ENCODE results near the gene OTUB2.

The OTUB2 gene

DNA sequence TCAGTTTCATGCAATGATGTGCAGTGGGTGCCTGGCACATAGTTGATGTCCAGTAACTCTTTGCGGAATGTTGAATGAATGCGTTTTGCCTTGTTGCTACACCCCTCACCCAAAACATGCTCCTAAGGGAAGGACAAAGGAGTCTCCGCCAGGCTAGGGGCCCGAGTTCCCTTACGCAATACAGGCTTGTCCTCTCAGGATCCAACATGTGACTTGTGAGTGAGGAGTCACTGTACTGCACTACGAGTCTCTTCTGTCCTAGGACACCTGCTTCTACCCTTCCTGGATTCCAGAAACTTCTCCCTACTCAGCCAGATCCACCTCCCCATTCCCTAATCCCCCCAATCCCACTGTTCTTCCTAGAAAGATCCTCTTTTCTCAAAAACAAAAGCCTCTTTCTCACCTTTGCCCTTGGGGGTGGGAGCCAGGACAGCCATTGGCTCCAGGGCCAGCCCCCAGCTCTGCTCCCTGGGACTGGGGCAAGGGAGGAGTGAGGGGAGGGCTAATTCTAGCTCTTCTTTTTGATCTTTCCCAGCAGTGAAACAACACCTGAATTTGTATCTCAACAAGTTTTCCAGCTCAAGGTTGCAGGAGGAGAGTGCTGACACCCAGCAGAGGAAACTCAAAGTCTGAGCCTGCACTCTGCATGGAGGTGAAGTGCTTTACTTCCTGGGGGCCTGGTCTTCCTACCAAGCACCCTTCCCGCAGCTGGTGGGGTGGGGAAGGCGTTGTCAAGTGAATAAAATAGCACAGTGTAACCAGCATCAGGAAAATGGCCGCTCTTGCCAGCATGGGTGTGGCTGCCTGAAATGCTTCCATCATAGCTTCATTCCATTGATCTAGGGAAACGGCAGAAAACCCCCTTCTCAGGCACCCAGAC is 3.4 kb upstream of the OTUB2 start:
- DNase-seq: no peak

DNA sequence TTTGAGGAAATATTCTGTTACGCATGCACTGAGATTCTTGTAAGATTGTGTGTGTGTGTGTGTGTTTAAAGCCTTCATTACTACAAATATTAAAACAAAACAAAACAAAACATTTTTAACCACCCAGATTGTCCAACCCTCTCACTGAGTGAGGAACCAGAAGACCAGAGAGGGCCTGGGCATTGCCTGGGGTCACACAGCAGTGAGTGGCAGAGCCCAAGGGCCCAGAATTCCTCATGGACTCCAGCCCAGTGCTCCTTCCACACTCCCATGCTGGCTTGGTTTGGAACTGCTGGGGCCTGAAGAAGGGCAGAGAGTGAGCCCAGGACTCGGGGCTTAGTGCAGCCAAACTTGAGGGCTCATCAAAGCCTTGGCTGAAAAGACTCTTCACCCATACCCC is 1.6 kb upstream of the OTUB2 start:
- no peak for DNase-seq

DNA sequence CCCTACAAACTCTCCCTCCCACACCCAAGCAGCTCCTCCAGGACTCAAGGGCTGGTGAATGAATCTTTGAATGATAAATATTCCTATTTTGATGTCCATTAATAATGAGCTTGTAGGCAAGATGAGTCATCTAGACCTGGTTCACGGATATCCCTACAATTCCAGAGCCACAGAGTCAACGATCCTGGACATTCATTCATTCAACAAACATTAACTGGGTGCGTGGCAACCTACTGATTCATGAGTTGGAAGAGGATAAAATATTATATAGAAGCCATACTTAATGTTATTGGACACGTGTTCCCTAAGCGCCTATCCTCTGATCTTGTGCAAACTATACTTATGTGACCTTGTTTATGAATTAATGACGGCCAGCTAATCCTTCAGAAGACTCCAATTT is 420 bp upstream of the OTUB2 start:
- no peak for DNase-seq

DNA sequence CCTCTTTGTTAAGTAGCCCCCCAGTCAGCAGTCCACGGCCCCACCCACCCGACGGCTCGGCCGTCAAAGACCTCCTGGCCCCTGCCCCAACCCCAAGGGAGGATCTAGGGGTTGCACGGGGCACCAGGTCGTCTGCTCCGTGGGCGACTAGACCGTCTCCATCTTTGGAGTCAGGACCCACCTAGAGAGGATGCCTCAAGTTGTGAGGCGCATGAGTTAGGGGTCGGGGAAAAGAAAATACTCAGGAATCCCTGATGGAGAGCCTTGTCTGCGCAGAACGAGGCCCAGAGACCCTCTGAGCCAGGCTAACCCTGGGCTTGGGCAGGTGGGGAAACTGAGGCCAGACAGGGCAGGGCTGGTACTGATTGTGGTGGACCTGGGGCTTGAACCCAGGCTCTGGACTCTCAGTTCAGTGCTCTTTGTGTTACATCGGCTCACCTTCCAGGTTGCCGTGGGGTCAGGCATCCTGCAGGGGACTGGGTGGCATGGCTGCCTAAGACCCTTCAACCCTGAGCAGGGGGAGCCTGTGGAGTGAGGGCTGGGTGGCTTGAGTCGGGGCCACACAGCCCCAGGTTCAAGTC is 839 bp downstream of the OTUB2 start:
- DNase-seq: no peak

DNA sequence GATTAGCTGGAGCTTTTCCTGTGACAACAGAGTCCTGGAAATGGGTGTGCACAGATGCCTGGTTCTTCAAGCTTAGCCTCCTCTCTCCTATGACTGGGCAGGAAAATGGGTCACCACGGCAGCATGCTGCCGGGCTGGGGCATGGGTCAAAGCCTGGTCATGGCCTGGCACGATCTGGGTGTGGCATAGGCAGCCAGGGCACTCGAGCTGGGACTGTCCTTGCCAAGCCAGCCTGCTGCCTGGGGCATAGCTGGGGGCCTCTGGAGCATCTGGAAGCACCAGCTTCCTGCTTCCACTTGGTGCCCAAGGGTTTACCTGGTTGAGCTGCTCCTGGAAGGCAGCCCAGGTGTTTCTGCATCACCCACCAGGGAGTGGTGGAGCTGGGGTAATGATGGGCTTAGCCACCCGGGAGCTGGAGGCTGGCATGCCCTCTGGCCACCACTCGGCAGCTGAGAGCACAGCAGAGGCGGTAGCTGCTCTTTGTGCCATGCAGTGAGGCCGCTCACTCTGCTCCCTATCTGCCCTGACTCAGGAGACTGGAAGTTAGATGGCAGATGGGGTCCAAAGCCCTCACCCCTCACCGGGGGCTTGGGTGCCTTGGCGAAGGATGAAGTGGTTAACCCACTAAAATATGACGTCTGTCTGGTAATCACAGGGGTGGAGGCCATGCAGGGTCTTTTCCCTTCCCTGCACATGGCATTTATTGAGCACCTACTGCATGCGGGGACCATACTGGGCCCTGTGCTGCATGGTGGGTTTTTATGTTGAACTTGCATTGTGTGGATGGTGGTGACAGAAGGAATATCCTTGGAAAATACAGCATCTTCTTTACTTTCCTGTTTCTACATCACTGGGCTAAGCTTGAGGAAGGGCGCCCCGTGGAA is 1.7 kb downstream of the OTUB2 start:
- no peak for DNase-seq

DNA sequence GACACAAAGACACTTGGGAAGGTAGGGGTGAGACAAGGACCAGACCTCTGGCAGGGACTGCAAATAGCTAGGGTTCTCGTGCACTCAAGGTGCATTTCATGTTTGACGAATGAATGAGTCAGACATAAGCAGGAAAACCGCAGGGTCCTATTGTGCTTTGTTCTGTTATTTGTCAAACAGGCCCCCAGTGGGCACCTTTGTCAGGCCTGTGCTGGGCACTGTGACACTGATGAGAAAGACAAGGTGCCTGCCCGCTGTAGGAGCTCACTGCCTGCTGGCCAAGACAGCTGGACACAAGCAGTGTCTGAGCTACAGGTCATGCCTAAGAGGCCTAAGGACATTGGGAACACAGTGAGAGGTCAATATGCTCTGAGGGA is 2.3 kb downstream of the OTUB2 start:
- no peak for DNase-seq

DNA sequence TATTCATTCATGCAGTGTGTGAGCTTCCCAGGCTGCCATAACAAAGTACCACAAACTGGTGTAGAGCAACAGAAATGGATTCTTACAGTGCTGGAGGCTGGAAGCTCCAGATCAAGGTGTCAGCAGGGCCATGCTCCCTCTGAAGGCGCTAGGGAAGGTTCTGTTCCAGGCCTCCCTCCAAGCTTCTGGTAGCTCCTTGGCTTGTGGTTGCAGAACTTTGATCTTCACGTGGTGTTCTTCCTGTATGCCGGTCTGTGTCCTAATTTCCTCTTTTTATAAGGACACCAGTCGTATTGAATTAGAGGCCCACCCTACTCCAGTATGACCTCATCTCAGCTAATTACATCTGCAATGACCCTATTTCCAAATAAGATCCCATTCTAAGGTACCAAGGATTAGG is 3.1 kb downstream of the OTUB2 start:
- no peak for DNase-seq

DNA sequence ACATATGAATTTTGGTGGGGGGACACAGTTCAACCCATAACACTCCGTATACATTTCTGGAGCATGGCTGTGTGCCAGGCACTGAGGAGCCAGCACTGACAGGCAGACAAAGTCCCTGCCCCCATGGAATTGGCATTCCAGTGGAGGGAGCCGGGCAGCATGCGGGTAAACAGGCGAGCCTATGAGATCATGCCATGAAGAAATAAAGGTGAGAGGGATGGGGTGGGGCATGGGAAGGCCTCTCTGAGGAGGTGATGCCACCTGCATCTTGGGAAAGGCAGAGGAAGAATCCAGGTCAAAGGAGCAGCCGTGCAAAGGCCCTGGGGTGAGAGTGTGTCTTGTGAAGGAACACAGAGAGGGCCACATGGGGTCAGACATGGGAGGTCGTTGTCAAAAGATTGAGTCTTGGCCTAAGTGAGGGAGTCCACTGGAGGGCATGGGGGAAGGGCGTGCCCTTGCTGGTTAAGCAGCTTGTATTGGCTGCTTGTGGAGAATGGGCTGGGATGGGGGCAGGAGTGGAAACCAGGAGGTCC is 3.6 kb downstream of the OTUB2 start:
- no peak for DNase-seq

DNA sequence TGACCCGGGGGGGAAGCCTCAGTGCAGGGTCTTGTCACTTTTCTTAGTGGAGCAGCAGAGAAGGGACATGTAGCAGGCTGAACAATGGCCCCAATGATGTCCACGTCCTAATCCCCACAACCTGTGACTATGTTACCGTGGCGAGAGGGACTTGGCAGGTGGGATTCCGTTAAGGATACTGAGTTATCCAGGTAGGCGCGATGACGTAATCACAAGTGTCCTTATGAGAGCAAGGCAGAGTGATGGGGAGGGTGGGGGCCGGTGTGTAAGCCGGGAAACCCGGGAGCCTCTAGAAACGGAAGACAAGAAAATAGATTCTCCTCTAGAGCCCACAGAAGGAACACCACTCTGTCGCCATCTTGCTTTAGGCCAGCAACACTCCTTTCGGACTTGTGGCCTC is 4.4 kb downstream of the OTUB2 start:
- DNase-seq: no peak

DNA sequence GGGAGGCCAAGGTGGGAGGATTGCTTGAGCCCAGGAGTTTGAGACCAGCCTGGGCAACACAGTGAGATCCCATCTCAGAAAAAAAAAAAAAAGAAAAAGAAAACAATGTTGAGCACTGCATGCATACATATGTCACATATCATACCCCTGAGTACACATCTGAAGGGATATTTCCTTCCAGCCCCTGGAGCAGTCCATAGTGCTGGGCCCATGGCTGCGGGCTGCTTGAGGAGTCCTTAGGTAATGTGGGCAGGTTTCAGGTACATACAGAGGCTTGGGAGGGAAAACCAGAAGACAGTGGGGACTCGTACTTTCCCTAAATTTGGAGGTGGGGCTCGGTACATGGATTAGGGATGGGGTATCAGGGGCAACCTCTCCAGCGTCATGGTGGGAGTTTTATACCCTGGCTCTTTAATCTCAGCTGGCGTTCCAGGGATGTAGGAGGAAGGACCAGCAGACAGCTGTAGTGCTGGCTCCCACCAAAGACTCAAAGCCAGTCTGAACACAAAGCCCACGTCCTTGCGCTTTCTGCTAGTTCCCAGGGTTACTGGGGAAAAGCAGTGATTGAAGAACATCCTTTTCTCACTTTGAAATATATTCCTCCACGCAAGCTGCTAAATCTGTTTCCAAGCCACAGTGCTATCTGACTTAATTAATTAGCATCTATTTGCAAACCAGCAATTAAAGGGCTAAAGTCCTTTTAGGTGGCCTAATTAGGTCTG is 5.2 kb downstream of the OTUB2 start:
- no peak for DNase-seq

DNA sequence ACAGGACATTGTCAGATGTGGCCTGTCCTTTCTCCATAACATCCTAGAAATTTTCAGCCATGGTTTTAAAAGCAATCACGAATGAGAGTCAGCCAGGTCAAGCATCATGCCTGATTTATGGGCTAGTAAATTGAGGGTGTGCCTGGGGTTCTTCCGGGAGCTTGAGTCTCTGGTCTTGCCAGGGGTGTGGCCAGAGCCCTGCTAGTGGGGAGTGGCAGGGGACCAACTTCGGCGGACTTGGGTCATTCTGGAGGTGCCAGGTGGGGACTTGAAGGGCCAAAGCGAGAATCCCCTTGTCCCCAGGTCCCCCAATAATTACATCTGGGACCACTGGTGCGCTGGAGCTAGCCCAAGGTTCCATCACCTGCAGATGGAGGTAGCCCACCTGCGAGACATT is 5.7 kb downstream of the OTUB2 start:
- no peak for DNase-seq

DNA sequence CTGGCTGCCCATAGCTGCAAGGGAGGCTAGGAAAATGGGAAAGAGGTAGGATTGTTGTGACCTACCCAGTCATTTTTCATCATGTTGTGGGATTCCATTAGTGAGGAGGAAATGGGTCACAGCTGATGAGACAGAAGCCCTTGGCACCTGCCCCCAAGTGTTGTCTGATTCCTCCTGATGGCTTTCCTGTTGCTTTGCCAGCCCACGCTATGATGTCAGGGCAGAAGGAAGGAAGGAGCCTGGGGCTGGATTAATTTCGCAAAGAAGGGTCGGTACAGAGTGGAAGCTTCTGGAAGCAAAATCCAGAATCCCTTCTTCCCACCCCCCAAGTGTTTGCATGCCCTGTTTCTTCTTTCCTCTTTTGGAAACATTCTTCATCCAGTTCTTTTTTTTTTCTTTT is 8.7 kb downstream of the OTUB2 start:
- DNase-seq: no peak

DNA sequence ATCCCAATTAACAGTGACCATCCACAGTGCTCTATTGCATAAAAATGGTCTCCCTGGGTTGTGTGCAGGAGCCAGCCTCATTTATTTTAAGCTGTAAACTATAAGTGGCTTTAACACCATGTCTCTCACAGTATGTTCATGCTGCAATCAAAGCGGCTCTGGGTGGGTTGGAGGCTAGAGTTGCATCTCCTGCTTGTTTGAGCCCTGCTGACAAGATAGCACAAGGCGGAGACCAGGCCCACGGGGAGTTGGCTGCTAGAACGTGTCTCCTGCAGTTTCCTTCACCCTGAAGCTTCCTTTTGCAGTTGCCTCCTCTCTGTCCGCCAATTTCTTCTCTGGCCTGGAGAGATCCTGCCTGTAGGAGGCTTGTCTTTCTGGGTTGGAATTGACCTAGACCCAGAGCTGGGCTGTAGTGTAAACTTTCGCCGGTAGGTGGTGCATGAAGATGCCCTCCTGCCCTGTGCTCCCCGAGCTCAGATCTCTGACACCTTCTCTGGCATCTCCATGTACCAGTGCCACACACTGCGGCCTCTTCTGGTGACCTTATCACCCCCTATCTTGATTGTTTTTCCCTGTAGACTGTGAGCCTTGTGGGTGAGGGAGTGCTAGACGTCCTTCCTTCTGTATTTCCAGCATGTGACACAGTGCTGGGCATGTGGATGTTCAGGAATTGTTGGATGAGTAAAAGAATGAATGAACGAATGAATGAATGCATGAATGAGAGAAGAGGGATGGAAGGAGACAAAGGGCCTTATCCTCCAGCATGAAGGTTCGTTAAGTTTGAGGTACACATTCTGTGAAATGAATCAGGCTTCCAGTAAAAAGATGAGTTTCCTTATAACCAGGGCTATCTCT is 10.4 kb downstream of the OTUB2 start:
- DNase-seq: peak; percentile 66 to 80

DNA sequence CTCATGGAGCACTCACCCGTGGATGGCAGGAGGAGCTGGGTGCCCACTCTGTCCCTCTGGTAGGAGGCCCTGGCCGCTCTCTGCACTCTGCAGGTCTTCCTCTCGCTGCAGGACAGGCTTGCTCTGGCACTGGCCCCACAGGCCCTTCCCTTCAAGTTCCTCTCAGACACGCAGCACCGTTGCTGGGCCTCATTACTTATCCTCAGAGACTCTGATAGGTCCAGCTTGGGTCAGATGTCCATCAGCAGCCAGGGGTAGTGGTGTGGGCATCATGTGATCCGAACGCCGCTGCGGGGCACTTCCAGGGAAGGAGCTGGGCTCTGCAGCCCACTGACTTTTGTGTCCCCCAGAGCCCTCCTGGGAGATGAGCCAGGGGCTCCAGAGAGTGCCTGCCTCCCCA is 11.8 kb downstream of the OTUB2 start:
- no peak for DNase-seq

DNA sequence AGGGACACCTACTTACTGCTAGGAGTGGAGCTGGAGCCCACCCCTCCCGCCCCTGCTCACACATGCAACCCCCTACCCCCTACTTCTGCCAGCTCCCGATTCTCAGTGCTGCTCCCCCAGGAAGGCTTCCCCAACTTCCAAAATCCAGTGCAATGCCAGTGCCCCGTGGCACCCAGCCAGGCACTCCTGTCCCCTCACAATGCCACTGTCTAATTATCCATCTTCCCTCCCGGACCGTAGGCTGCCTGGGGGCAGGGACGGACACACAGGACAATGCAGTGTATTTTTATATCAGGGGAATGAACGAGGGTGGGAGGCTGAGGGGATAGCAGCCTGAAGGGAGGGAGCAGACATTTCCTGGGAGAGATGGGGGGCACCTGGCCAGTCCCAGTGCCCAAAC is 12.4 kb downstream of the OTUB2 start:
- DNase-seq: no peak

DNA sequence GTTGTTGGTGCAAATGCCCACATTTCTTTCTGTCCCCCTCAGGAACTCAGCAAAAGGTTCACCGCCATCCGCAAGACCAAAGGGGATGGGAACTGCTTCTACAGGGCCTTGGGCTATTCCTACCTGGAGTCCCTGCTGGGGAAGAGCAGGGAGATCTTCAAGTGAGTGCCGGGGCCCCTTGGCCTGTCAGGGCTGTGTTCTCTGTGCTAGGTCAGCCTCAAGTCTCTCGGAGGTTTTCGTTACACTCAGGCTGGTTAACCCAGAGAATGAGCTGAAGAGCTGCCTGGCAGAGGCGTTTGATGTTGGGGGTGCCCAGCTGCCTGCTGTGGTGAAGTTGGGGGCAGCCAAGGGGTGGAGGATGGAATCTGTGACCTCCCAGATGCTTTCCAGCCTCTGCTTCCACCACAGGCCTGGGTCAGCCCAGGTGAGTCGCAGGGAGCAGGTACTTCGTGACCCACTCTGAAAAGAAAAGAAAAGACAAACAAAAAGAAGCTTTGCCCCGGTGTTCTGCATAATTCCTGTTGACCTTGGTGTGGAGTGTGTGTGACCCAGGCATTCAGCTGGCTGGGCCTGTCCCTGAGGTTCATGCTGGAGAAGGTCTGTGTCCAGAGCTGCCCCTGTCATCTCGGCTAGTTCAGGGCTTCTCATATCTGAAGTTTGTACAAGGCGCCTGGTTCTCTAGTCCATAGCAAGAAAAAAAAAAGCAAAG is 12.9 kb downstream of the OTUB2 start:
- DNase-seq: no peak

DNA sequence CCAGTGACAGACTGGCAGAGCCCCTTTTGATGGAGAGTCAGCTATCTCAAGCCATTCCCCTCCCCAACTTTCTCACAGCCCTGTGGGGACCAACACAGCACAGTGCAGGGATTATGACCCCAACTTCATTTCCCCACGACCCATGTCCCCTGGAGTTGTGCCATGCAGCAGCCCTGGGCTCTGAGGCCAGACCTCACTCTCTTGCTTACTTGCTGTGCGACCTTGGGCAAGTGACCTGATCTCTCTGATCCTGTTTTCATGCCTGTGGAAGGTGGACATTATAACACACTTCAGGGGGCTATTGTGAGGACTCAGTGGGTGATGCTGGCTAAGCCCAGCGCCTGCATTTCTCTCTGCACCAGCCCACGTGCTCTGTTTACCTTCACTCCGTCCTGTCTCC is 14.1 kb downstream of the OTUB2 start:
- DNase-seq: no peak

DNA sequence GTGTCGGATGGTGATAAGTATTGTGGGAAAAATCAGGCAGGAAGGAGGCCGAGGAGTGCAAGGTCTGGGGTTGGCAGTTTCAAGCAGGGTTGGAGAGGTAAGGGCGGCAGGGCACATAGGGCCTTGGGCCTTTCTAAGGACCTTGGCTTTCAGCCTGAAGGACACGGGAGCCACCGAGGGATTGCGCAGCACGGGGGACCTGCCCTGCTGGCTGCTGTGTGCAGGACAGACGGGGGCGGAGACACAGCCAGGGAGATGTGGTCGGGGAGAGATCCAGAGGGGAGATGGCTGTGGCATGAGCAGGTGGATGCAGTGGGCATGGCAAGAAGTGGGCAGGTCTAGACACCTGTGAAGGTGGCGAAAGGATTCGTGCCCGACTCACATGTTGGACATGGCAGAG is 14.7 kb downstream of the OTUB2 start:
- DNase-seq: no peak

DNA sequence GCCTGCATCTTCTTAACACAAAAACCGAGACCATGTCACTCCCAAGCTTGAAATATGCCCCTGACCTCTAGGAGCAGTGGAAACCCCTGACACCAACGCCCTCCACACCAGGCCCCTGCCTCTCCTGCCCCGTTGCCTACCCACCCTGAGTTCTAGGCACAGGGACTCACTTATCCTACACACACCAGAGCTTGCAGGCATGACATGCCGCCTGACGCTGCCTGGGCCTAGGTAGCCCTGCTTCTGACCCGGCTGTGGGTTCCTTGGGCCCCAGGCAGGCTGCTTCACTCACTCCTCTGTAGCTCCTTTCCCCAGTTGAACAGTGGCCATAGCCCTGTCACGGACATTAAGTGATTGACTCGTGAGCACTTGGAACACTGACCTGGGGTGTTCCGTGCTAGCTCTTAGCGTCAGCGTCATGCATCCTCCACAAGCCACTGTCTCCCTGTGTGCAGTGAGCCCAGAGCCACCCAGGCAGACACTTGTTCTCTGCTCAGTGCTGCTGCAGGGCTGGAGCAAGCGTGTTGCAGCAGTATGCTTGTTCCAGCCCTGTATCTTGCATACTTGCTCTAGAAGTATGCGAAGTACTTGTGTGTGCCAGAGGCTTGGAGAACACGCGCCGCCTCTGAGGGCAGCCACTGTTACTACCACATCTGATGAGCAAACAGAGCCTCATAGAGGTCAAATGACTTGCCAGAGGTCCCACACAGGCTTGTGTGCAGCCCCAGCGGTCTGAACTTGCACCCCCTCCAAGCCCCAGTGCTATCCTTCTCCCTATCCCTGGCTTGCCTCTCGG is 15.6 kb downstream of the OTUB2 start:
- no peak for DNase-seq

DNA sequence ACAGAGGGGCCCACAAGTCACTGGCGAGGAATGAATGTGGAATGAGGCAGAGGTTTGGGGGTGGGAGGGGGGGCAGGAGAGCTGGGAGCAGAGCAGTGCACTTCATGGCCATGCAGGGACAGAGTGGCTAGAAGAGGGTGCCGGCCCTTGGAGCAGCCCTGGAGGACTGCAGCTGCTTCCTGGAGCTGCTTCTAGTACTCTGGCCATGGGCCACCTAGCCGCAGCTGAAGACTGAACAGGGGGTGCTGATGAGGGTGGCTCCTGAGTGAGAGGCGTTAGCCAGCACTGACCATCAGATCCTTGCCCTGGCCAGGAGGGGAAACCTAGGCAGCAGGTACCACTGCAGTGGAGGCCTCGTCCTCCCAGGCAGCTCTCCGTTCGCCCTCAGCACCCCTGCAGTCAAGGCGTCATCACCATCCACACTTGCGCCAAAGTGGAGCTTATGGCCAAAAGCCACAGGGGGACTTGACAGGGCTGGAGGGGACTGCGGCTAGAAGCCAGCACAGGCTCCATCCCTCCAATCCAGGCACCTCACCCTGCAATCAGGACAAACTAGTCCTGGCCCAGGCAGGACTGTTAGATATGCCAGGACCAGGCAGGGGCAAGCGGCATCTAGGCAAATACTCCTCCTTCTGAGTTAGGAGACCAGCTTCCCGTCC is 16.4 kb downstream of the OTUB2 start:
- no peak for DNase-seq
